Erythroblast (primary cell): ENCODE results near the gene ODAM.
A peak's percentile ranks its signal among the peaks of the same experiment; 100 is the strongest.

Experiments
- DNase-seq, 2 experiments: peaks; one replicate each; lab custom pipeline; 2025; lab: John Stamatoyannopoulos, UW
- GATA1 ChIP-seq: IDR thresholded peaks from 2 replicates; pipeline ENCODE4 v1.6.1; 2011; ENCODE audit warnings: low read depth, mild to moderate bottlenecking, control low read depth, low read length, moderate library complexity
- POLR2A ChIP-seq: IDR thresholded peaks from 2 replicates; pipeline ENCODE4 v1.6.1; 2011; ENCODE audit warnings: mild to moderate bottlenecking, low read length

ODAM gene

GRCh38 chr4:70195425-70195824, at the start of gene ODAM:
Gene ODAM, plus strand, starts transcription at chr4:70195725. Its CDS starts 819 bp downstream, at chr4:70196544.
- TF ChIP-seq POLR2A: no peak
- TF ChIP-seq GATA1: no peak
- DNase-seq: no peak

GRCh38 chr4:70151271-70151670, 44.3 kb upstream of the ODAM start:
- TF ChIP-seq GATA1 (no peak), POLR2A (no peak)
- DNase-seq: no peak

DNA sequence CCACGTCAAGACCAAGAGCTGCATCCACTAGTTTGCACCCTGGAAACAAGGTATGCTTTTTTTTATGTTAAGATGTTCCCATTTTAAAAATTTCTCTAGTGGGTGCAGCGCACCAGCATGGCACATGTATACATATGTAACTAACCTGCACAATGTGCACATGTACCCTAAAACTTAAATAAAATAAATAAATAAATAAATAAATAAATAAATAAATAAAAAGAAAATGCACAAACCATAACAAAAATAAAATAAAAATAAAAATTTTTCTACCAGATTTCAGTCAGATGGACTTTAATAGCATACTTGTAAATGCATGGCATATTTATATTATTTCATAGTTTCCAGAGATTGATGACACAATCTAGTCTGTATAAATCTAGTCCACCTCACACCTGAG, 43.4 kb upstream of the ODAM start:
- DNase-seq: no peak
- TF ChIP-seq POLR2A: no peak
- no peak for TF ChIP-seq GATA1

DNA sequence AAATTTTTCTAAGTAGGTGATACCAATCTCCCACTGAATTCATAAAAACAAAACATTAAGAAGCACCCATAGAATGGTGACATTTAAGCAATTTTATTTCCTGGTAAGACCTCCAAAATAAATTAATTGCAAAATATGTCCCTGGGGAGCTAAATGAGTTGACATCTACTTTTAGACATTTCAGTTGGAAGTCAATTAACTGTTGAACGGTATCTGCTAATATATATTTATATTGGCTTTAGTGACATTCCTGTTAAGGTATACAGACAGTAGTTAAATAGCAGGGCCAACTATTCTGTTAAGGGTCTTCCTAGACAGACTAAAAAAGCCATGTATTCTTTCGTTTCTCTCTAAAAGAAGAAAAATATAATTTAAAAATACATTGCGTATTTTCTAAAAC, 41.6 kb upstream of the ODAM start, which contains the start of gene PRR27:
PRR27 (plus strand) TSS at position 301 of the 400 bp plus-strand sequence. CDS start 139 bp downstream, outside the sequence.
- no peak for TF ChIP-seq GATA1
- TF ChIP-seq POLR2A: no peak
- DNase-seq: no peak

GRCh38 chr4:70158576-70158975, 36.9 kb upstream of the ODAM start:
- DNase-seq: no peak
- no peak for TF ChIP-seq POLR2A
- no peak for TF ChIP-seq GATA1

GRCh38 chr4:70177090-70177489, 18.4 kb upstream of the ODAM start:
- no peak for TF ChIP-seq POLR2A
- TF ChIP-seq GATA1: no peak
- DNase-seq: no peak

- TF ChIP-seq POLR2A (no peak), GATA1 (no peak)
- no peak for DNase-seq
Measured at GRCh38 chr4:70178075-70178660, 17.4 kb upstream of the ODAM start.

DNA sequence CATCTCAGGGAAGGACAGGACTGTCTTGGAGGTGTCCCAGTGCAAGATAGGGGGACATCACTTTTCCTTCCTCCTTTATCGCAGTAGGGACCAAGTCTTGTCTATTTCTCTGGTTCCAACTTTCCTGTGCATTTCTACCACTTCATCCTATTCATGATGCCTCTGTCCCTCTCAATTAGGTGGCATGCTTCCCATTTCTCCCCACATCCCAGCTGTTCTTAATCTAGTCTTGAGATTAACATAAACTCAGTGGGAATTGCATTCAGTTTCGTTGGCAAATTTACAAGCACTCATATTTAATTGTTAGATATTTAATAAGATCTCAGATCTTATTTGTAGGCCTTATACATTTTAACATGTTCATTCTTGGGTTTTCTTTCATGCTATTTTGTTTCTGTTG, 15.7 kb upstream of the ODAM start:
- TF ChIP-seq POLR2A: no peak
- TF ChIP-seq GATA1: no peak
- no peak for DNase-seq

- no peak for TF ChIP-seq POLR2A
- TF ChIP-seq GATA1: no peak
- no peak for DNase-seq
Measured at GRCh38 chr4:70181864-70182263, 13.7 kb upstream of the ODAM start.

- no peak for DNase-seq
- TF ChIP-seq GATA1 (no peak), POLR2A (no peak)
Measured at GRCh38 chr4:70182517-70183167, 12.9 kb upstream of the ODAM start.

GRCh38 chr4:70183168-70183939, 12.2 kb upstream of the ODAM start:
- TF ChIP-seq GATA1: no peak
- no peak for TF ChIP-seq POLR2A
- peak; percentile 54 to 75 for DNase-seq

GRCh38 chr4:70183940-70184246, 11.6 kb upstream of the ODAM start:
- no peak for TF ChIP-seq POLR2A
- no peak for TF ChIP-seq GATA1

DNA sequence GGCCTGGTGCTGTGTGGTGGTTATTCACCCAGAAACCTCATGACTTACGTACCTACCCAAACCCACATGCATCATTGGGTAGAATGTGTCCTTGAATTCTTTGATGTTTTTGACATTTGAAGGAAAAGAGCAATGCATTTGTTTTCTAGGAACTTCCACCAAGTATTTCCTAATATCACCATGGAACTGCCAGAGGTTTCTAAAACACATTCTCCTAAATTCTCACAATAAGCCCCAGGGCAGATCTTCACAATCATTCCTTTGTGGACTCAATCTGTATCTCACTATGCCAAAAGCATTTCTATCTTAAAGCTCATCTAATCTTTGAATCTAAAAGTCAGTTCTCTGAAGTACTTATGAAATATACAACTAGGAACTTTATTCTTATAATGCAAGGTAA, 8.3 kb upstream of the ODAM start:
- TF ChIP-seq GATA1: no peak
- no peak for TF ChIP-seq POLR2A
- no peak for DNase-seq

More at GRCh38 chr4:70183940-70184246, 11.6 kb upstream of the ODAM start:
- no peak for DNase-seq

GRCh38 chr4:70190579-70190978, 4.9 kb upstream of the ODAM start:
- TF ChIP-seq GATA1 (no peak), POLR2A (no peak)
- DNase-seq: no peak

GRCh38 chr4:70191647-70192046, 3.9 kb upstream of the ODAM start:
- TF ChIP-seq POLR2A: no peak
- no peak for TF ChIP-seq GATA1

More at GRCh38 chr4:70191647-70192046, 3.9 kb upstream of the ODAM start:
- DNase-seq: no peak
